Measurements from ENCODE around the gene HAUS3.

GRCh38 chr4:2266181-2266580, 24.3 kb upstream of the HAUS3 start:
- TF ChIP-seq CTCF (conservative IDR thresholded peaks at IDR 0.05; ENCODE audit: low read length) = no peak
- no peak for TF ChIP-seq EZH2phosphoT487 (IDR thresholded peaks at IDR 0.05; ENCODE audit: borderline replicate concordance, low read depth, low read length)

Data from OCI-LY7 (cell line).